Measurements from ENCODE around the gene NDUFC2. TPM values are rescaled to one million over a fixed set of nuclear protein-coding genes. Genes with fewer than 3 reads are reported as not detected.

The NDUFC2 gene
- total RNA-seq, 2 experiments from 2014 or later: 62.6 to 68.5 TPM

DNA sequence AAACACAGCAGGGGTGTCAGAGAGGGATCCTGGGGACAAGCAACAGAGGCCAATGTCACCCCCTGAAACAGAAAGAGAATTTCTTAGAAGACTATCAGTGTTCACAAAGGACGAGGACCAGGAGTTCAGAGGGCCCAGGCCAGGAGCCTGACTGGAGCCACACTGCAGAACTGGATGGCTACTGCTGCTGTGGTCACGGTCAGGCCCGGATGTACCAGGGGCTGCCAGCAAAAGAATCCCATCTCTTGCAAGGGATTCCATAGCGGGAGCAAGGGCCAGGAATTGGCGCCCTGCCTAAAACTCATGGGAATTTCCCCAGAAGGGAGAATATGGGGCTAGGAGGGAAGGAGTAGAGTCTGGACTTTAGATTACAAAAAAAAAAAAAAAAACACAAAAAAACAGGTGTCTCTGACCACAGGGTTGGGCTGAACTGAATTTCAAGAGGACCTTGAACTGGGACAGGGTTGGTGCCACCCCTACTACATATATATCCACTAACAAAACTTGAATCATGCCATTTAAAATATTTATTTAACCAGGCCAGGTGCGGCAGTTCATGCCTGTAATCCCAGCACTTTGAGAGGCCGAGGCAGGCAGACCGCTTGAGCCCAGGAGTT is 40.9 kb downstream of the NDUFC2 start:
- TF ChIP-seq, protein P1, sequence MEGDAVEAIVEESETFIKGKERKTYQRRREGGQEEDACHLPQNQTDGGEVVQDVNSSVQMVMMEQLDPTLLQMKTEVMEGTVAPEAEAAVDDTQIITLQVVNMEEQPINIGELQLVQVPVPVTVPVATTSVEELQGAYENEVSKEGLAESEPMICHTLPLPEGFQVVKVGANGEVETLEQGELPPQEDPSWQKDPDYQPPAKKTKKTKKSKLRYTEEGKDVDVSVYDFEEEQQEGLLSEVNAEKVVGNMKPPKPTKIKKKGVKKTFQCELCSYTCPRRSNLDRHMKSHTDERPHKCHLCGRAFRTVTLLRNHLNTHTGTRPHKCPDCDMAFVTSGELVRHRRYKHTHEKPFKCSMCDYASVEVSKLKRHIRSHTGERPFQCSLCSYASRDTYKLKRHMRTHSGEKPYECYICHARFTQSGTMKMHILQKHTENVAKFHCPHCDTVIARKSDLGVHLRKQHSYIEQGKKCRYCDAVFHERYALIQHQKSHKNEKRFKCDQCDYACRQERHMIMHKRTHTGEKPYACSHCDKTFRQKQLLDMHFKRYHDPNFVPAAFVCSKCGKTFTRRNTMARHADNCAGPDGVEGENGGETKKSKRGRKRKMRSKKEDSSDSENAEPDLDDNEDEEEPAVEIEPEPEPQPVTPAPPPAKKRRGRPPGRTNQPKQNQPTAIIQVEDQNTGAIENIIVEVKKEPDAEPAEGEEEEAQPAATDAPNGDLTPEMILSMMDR (IDR thresholded peaks at IDR 0.05): no peak
- Mint-ChIP-seq H3K9me3 (no peaks in the 10 kb centered on the region), H3K36me3 (ENCODE audit: low read depth) (no peaks in the 10 kb centered on the region), H3K27ac (no peak overlapping the region), H3K27me3 (peaks cover 6% of the 10 kb centered on the region), H3K4me3 (no peak overlapping the region), H3K4me1 (ENCODE audit: low read depth) (peaks cover 13% of the 10 kb centered on the region)
- H3K4me3 ChIP-seq (ENCODE audit: low read length): no peak overlapping the region
- peaks cover 6% of the 10 kb centered on the region for H3K4me1 ChIP-seq (ENCODE audit: insufficient read depth, low read length)
- ChIA-PET POLR2A (no interaction called here), CTCF (no interaction called here)
- DNase-seq: no peak
- no peak for ATAC-seq (ENCODE audit: poor library complexity)
- no peaks in the 10 kb centered on the region for H3K27me3 ChIP-seq (ENCODE audit: control insufficient read depth in 1 of 2, insufficient read depth in 2 of 2, low read length in 2 of 2)
- intact Hi-C loops (cut with DNase I, micrococcal nuclease): no loop called here
- no peaks in the 10 kb centered on the region for H3K36me3 ChIP-seq (ENCODE audit: insufficient read depth, low read length)
- H3K9me3 ChIP-seq (ENCODE audit: control insufficient read depth in 1 of 2, insufficient read depth in 1 of 2, low read length in 2 of 2): no peaks in the 10 kb centered on the region
- no peak overlapping the region for H3K27ac ChIP-seq (ENCODE audit: low read depth in 1 of 2, low read length in 2 of 2)

DNA sequence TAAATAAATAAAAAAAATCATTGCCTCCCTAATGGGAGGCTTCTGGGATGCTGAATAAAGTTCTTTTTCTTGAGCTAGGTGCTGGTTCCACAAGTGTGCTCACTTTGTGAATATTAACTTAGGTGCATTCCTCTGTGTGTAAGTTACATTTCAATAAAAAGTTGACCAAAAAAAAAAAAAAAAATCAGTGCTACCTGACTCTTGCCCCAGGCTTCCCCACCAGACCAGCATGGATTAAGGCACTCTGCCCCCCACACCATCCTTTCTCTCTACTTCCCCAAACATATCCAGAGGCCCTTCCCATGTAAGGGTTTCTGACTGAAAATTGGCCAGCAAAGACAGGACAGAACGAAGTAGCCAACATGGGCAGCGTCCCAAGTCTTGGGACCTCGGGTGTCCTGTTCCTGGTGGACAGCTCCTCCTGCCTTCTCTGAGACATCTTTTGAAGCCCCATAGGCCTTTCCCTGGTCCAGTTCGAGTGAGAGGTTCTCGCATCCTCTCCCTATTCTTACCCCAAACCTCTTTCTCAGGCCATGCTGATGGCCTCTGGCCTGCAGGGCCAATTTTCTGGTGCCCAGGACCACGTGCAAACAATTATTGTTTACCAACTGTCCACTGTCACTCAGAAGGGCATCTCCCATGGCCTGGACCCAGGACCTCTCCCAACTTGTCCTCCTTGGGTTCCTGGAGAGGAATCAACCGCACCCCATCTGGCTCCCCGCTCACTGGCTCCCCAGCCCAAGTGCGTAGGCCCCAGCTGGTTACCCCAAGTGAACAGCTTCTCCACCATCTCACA is 41.6 kb downstream of the NDUFC2 start:
- no peak overlapping the region for H3K4me3 Mint-ChIP-seq
- POLR2A ChIA-PET: no interaction called here
- H3K4me1 Mint-ChIP-seq (ENCODE audit: low read depth): peaks cover 13% of the 10 kb centered on the region
- no peaks in the 10 kb centered on the region for H3K36me3 ChIP-seq (ENCODE audit: insufficient read depth, low read length)
- no peaks in the 10 kb centered on the region for H3K9me3 ChIP-seq (ENCODE audit: control insufficient read depth in 1 of 2, insufficient read depth in 1 of 2, low read length in 2 of 2)
- intact Hi-C loops (cut with DNase I, micrococcal nuclease): no loop called here
- H3K27ac ChIP-seq (ENCODE audit: low read depth in 1 of 2, low read length in 2 of 2): no peak overlapping the region
- TF ChIP-seq, protein P1 (IDR thresholded peaks at IDR 0.05): no peak
- H3K27ac Mint-ChIP-seq: no peak overlapping the region
- CTCF ChIA-PET: interaction anchor here (2.7 kb wide), 1 partner anchor 8 kb away, joined by 11 read pairs; no protein-coding TSS in a partner anchor
- no peak overlapping the region for H3K4me3 ChIP-seq (ENCODE audit: low read length)
- H3K27me3 Mint-ChIP-seq: peaks cover 6% of the 10 kb centered on the region
- H3K4me1 ChIP-seq (ENCODE audit: insufficient read depth, low read length): peaks cover 6% of the 10 kb centered on the region
- H3K9me3 Mint-ChIP-seq: no peaks in the 10 kb centered on the region
- no peak for ATAC-seq (ENCODE audit: poor library complexity)
- H3K36me3 Mint-ChIP-seq (ENCODE audit: low read depth): no peaks in the 10 kb centered on the region
- H3K27me3 ChIP-seq (ENCODE audit: control insufficient read depth in 1 of 2, insufficient read depth in 2 of 2, low read length in 2 of 2): no peaks in the 10 kb centered on the region
- DNase-seq: no peak

DNA sequence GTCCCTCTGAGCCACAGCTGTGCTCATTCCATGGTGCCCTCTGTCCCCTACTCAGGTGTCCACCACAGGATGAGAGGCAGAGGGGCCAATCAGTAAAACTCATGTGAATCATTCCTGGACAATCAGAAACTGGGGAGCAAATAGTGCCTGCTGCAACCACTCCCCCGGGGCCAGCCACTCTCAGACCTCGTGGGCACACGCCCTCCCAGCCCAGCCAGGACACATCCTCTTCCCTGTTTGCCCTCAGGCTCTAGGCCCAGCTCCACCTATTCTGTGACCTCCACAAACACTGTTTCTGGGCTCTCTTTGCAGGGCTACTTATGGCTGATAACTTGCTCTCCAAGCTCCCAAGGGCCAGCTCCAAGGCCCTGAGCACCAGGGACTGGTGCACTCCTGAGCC is 42.6 kb downstream of the NDUFC2 start:
- intact Hi-C loops (cut with DNase I, micrococcal nuclease): no loop called here
- Histone ChIP-seq H3K4me1 (ENCODE audit: insufficient read depth, low read length) (peaks cover 6% of the 10 kb centered on the region), H3K27ac (ENCODE audit: low read depth in 1 of 2, low read length in 2 of 2) (no peak overlapping the region), H3K36me3 (ENCODE audit: insufficient read depth, low read length) (no peaks in the 10 kb centered on the region), H3K9me3 (ENCODE audit: control insufficient read depth in 1 of 2, insufficient read depth in 1 of 2, low read length in 2 of 2) (no peaks in the 10 kb centered on the region), H3K27me3 (ENCODE audit: control insufficient read depth in 1 of 2, insufficient read depth in 2 of 2, low read length in 2 of 2) (no peaks in the 10 kb centered on the region), H3K4me3 (ENCODE audit: low read length) (no peak overlapping the region)
- Mint-ChIP-seq H3K4me1 (ENCODE audit: low read depth) (peaks cover 13% of the 10 kb centered on the region), H3K4me3 (no peak overlapping the region), H3K9me3 (no peaks in the 10 kb centered on the region), H3K36me3 (ENCODE audit: low read depth) (no peaks in the 10 kb centered on the region), H3K27me3 (peaks cover 6% of the 10 kb centered on the region), H3K27ac (no peak overlapping the region)
- ChIA-PET POLR2A (no interaction called here), CTCF (interaction anchor here (2.7 kb wide), 1 partner anchor 9 kb away, joined by 11 read pairs; no protein-coding TSS in a partner anchor)
- ATAC-seq (ENCODE audit: poor library complexity): no peak
- TF ChIP-seq, protein P1 (IDR thresholded peaks at IDR 0.05): no peak
- no peak for DNase-seq
